Hepatocyte (in vitro differentiated cells): ENCODE data around the gene CYP26A1.

Source experiments
- EZH2 ChIP-seq: fragments of 200-600 bp; sonication (generic); IDR thresholded peaks from 2 replicates; pipeline ENCODE4 v1.6.1; 2016; ENCODE audit warnings: antibody characterized with exemption, mild to moderate bottlenecking, borderline replicate concordance
- EZH2phosphoT487 ChIP-seq: fragments of 200-600 bp; sonication (generic); IDR thresholded peaks from one replicate; pipeline ENCODE4 v1.6.1; 2018; ENCODE audit warnings: antibody characterized with exemption, mild to moderate bottlenecking, low read depth, moderate library complexity; ENCODE audit not compliant: unreplicated experiment, severe bottlenecking
- TF ChIP-seq, protein P1 (sequence below): fragments of 200-600 bp; sonication (generic); IDR thresholded peaks from 2 replicates; pipeline ENCODE4 v1.5.1; 2016; ENCODE audit warnings: antibody characterized with exemption, mild to moderate bottlenecking; ENCODE audit not compliant: poor library complexity

DNA sequence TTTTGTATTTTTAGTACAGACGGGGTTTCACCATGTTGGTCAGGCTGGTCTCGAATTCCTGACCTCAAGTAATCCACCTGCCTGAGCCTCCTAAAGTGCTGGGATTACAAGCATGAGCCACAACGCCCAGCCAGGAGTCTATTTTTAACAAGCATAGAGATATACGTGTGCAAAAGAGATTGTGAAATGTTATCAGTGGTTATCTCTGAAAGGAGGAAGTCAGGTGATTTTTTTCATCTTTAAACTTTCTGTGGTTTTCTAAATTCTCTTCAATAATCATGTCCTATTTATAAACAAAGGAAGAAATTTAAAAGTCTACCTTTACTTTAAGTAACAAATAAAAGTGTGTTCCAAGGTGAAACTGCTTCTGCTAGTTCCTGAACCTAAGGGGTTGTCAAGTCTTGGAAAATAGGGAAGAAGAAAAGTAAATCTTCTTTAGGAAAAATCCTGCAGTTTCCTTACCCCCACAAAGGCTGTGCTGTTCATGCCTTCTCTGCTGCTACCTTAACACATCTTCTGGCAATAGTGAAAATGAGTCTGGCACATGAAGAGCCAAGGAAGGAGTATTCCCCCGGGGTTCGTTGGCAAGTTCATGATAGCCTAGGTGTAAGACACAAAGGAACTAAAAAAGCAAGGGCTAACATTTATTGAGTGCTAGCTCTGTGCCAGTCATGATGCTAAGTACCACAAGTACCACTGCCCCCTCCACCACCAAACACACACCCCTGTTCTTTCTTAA is 51.1 kb downstream of the CYP26A1 start:
- TF ChIP-seq, protein P1, sequence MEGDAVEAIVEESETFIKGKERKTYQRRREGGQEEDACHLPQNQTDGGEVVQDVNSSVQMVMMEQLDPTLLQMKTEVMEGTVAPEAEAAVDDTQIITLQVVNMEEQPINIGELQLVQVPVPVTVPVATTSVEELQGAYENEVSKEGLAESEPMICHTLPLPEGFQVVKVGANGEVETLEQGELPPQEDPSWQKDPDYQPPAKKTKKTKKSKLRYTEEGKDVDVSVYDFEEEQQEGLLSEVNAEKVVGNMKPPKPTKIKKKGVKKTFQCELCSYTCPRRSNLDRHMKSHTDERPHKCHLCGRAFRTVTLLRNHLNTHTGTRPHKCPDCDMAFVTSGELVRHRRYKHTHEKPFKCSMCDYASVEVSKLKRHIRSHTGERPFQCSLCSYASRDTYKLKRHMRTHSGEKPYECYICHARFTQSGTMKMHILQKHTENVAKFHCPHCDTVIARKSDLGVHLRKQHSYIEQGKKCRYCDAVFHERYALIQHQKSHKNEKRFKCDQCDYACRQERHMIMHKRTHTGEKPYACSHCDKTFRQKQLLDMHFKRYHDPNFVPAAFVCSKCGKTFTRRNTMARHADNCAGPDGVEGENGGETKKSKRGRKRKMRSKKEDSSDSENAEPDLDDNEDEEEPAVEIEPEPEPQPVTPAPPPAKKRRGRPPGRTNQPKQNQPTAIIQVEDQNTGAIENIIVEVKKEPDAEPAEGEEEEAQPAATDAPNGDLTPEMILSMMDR, result no peak
- TF ChIP-seq EZH2 (no peak), EZH2phosphoT487 (no peak)
